PC-9 (cell line): ENCODE data around the gene PNLIP.

Source experiments
- EZH2 ChIP-seq: fragments of 200-600 bp; sonication (generic); IDR thresholded peaks from 2 replicates; pipeline ENCODE4 v1.8.0; 2017; ENCODE audit warnings: antibody characterized with exemption, low read depth
- TF ChIP-seq, protein P1 (sequence below): fragments of 200-600 bp; sonication (generic); conservative IDR thresholded peaks from 2 replicates; pipeline ENCODE4 v1.6.1; 2017; ENCODE audit warnings: mixed run types, antibody characterized with exemption, mild to moderate bottlenecking, moderate library complexity

- TF ChIP-seq, protein P1, sequence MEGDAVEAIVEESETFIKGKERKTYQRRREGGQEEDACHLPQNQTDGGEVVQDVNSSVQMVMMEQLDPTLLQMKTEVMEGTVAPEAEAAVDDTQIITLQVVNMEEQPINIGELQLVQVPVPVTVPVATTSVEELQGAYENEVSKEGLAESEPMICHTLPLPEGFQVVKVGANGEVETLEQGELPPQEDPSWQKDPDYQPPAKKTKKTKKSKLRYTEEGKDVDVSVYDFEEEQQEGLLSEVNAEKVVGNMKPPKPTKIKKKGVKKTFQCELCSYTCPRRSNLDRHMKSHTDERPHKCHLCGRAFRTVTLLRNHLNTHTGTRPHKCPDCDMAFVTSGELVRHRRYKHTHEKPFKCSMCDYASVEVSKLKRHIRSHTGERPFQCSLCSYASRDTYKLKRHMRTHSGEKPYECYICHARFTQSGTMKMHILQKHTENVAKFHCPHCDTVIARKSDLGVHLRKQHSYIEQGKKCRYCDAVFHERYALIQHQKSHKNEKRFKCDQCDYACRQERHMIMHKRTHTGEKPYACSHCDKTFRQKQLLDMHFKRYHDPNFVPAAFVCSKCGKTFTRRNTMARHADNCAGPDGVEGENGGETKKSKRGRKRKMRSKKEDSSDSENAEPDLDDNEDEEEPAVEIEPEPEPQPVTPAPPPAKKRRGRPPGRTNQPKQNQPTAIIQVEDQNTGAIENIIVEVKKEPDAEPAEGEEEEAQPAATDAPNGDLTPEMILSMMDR: no peak
- no peak for TF ChIP-seq EZH2
These were observed 2.6 kb downstream of the PNLIP start for GRCh38 chr10:116548301-116548700.
